DMS153 treated with DMSO at 0.1 percent for 48 hours (cell line): ENCODE measurements around the gene C2orf76.
A peak's percentile ranks its signal among the peaks of the same experiment; 100 is the strongest.
"Not testable (repeated sequence)": the region's sequence is repeated elsewhere in the genome, so short reads cannot be mapped to it uniquely, and the experiment has no call there.

ENCODE experiments used
- DNase-seq: peaks from one replicate; lab custom pipeline; 2025; ENCODE audit not compliant: unreplicated experiment; lab: John Stamatoyannopoulos, UW

The C2orf76 gene

GRCh38 chr2:119366649-119367471 lies at the start of gene C2orf76, which contains the start of gene DBI:
Gene C2orf76, minus strand, starts transcription at chr2:119366834. Its CDS starts 26,875 bp downstream, at chr2:119339959.
Gene DBI, plus strand, starts transcription at chr2:119366977. Its CDS starts 75 bp downstream, at chr2:119367052.
- DNase-seq, result peak; percentile 94

- no peak for DNase-seq
Observed at GRCh38 chr2:119415630-119416029, 49.0 kb upstream of the C2orf76 start.

- DNase-seq, result no peak
Observed at GRCh38 chr2:119414894-119415293, 48.3 kb upstream of the C2orf76 start.

- no peak for DNase-seq
Observed at GRCh38 chr2:119409506-119409905, 42.9 kb upstream of the C2orf76 start.

GRCh38 chr2:119408221-119408619 lies 41.6 kb upstream of the C2orf76 start:
- DNase-seq, result peak; percentile 44

- DNase-seq, result peak; percentile 55
Observed at GRCh38 chr2:119407430-119408220, 41.0 kb upstream of the C2orf76 start.

- no peak for DNase-seq
Observed at GRCh38 chr2:119405151-119405550, 38.5 kb upstream of the C2orf76 start.

- not testable (repeated sequence) for DNase-seq
Observed at GRCh38 chr2:119403618-119404017, 37.0 kb upstream of the C2orf76 start.

GRCh38 chr2:119402645-119403560 lies 36.3 kb upstream of the C2orf76 start:
- DNase-seq, result no peak

- no peak for DNase-seq
Observed at GRCh38 chr2:119402106-119402505, 35.5 kb upstream of the C2orf76 start.

GRCh38 chr2:119397196-119397595 lies 30.6 kb upstream of the C2orf76 start:
- DNase-seq, result no peak

- DNase-seq, result no peak
Observed at GRCh38 chr2:119393971-119394748, 27.5 kb upstream of the C2orf76 start.

- no peak for DNase-seq
Observed at GRCh38 chr2:119389615-119390306, 23.1 kb upstream of the C2orf76 start.

GRCh38 chr2:119387381-119388129 lies 20.9 kb upstream of the C2orf76 start:
- DNase-seq, result no peak

GRCh38 chr2:119385466-119385865 lies 18.8 kb upstream of the C2orf76 start:
- DNase-seq, result no peak

GRCh38 chr2:119384971-119385370 lies 18.3 kb upstream of the C2orf76 start:
- DNase-seq, result no peak

- DNase-seq, result peak; percentile 39
Observed at GRCh38 chr2:119383410-119384140, 16.9 kb upstream of the C2orf76 start.

GRCh38 chr2:119378566-119378965 lies 11.9 kb upstream of the C2orf76 start:
- no peak for DNase-seq
